Left kidney (tissue), 2 donors: ENCODE data around the gene GAREM1. TPM values are rescaled to one million over a fixed set of nuclear protein-coding genes. Genes with fewer than 3 reads are reported as not detected.
"Not testable (repeated sequence)": the region's sequence is repeated elsewhere in the genome, so short reads cannot be mapped to it uniquely, and the experiment has no call there.

Experiments used
- DNase-seq: peaks from one replicate; pipeline ENCODE4 v3.0.0-alpha.2; 2013
- polyA plus RNA-seq: library from polyadenylated mRNA; unstranded; fragments of 120-200 nt; gene quantifications from one replicate; pipeline ENCODE4 v1.2.1, GENCODE V29; 2013; ENCODE audit not compliant: insufficient read length

The GAREM1 gene
- polyA plus RNA-seq, 1 donor = 39.6 TPM

DNA sequence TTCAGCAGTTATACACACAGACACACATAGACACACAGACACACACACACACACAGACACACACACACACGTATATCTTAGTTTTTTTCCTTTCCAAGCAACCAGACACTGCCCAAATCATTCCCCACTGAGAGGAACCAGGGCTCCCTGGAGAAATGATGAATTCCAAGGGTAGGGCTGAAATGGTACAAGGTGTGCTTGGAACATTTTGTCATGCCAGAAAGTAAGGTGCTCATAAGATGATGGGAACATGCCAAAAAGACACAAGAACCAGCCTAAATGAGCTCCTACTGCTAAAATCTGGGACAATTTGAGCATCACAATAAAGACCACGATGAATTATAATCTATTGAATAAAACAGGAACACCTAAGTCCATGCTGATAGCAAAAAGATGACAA is 177.6 kb downstream of the GAREM1 start:
- no peak for DNase-seq

DNA sequence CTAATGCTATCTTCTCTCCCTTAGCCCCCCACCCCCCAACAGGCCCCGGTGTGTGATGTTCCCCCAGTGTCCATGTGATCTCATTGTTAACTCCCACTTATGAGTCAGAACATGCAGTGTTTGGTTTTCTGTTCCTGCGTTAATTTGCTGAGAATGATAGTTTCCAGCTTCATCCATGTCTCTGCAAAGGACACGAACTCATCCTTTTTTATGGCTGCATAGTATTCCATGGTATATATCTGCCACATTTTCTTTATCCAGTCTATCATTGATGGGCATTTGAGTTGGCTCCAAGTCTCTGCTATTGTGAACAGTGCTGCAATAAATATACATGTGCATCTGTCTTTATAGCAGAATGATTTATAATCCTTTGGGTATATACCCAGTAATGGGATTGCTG is 179.1 kb downstream of the GAREM1 start:
- DNase-seq = not testable (repeated sequence)

DNA sequence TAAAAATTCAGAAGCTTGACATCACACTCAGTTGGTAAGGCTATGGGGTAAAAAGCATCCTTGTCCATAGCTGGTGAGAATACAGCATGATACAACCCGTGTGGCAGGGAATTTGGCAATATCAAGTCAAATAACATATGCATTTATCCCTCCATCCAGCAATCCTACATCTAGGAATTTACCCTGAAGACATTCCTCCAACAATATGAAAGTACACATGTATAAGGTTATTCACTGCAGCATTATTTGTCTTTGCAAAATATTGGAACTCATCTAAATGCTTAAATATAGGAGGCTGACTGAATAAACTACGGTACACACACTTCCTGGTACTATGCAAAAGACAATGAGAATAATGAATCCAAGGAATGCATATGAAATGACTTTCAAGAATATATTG is 179.9 kb downstream of the GAREM1 start:
- no peak for DNase-seq

DNA sequence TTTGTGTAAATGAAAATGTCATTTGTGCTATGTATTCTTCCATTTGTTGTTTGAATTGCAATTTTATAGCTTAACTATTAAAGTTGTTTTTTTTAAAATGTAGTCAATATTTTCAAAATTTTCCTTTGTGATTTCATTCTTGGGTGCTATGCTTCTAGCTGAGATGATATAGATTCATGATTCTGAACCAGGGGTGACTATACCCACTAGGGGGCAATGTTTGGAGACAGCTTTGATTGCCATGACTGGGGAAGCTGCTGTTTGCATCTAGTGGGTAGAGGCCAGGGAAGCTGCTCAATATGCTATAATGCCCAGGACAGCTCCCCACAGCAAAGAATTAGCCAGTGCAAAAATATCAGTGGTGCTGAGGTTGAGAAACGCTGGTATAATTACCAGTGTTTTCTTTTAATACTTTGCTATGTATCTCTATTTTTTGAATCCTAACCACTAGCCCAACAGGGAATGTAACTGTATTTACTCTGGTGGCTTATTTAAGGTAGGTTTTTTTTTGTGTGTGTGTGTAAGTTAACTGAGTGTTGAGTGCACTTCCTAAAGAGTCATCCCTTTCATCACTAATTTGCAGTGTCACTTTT is 181.1 kb downstream of the GAREM1 start:
- no peak for DNase-seq

DNA sequence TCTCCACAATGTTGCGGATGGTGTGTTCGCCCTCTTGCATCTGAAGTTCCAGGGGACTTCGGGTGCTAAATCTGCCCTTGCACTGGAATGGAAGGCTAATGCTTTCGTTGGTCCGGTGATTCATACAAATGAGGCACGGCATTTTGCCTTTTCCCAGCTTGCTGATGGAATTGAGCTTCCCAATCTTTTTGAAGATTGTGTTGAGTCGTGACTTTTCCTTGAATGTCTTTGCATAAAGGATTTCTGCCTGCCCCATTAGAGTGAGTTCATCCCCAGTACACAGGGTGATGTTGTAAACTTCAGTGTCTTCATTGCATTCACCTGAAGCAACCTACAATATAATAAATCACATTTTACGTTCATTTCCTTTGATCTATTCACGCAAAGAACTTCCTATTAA is 182.8 kb downstream of the GAREM1 start:
- no peak for DNase-seq

DNA sequence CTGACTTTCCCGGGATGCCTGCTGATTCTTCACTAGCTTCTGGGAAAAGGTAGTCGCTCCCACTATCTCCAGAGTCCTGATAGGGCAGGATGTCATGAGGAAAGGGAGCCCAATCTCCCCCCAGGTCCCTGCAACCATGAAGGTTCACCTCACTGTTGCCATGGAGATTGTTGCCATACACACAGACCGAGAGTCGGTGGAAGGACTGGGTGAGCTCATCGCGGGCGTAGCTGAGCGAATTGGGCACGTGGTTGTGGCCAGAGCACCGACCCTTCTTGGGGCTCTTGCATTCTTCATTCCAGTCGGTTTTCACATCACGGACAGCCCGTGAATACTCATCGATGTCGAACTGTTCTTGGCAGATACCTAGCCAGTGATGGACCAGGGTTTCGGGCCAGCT is 183.4 kb downstream of the GAREM1 start:
- no peak for DNase-seq

DNA sequence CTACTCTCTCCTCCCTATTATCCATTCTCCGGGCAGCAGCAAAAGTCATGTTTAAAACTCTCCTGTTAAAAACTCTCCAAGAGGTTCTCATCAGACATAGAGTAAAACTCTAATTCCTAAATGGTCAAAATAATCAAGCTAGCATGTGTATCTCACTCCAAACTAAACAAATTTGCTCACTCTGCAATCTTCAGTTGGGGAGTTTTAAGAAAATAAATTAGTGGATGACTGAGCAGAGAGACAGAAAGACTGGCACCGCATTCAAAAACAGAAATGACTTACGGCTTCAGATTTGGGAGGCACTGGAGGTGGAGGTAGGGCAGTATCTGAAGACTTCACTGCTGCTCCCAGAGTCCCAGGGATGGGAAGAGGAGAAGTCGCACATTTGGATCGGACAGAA is 183.9 kb downstream of the GAREM1 start:
- DNase-seq = no peak

DNA sequence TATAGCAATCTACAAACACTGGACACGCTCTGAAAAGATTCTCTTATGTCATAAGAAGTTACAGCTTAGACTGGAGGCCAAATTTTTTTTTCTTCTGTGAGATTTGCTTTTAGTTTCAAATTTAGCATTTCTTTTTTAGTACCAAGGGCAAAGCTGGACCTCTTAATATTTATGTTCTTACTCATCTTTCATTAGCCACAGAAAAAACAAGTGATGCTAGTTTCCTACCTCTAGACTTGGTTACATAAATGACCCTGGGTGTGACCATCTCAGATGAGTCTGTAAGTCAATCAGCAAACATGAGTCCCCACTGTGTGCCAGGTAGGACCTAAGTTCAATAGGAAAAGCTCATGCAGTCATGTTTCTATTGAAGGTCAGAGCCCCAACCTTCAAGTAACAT is 186.4 kb downstream of the GAREM1 start:
- no peak for DNase-seq

DNA sequence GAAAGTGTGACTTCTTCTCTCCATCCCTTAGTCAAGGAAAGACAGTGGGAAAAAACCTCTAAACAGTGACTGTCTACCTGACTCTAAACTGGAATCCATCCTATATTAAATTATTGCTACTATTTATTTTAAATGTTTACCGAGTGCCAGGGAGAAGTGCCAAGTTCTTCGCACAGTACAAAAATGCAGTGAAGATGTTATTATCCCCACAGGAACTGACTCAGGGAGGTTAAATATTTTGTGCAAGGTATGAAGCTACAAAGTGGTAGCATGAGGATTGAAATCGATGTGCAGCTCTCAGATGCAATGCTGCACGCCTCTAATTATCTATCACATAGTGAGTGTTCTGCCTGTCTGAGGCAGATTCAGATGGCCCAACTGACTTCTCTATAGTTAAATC is 189.8 kb downstream of the GAREM1 start:
- DNase-seq = no peak

DNA sequence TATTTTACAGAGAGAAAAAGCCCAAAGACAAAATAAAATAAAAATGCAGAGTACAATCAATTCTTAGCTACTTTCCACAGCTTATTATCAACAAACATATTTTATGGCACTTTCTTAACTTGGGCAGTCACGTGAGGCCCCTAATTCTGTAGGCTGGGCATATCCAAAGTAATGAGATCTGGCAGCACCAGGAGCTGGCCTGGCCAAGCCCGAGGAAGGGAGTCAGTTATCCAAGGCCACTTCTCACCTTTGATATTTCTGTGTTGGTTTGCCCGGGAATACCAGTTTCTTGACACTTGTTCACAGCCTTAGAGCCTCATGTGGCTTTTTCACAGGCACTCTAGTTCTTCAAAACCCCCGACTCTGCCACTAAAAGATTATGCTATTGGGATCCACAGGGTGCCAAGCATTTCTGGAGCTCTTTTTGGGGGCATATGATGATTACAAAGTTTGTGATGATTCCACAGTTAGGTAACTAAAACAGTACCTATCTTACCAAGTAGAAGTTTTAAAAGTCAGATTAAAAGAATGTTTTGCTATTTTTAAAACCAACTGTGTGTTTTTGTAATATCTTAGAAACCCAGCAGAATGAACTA is 190.4 kb downstream of the GAREM1 start:
- DNase-seq = no peak

DNA sequence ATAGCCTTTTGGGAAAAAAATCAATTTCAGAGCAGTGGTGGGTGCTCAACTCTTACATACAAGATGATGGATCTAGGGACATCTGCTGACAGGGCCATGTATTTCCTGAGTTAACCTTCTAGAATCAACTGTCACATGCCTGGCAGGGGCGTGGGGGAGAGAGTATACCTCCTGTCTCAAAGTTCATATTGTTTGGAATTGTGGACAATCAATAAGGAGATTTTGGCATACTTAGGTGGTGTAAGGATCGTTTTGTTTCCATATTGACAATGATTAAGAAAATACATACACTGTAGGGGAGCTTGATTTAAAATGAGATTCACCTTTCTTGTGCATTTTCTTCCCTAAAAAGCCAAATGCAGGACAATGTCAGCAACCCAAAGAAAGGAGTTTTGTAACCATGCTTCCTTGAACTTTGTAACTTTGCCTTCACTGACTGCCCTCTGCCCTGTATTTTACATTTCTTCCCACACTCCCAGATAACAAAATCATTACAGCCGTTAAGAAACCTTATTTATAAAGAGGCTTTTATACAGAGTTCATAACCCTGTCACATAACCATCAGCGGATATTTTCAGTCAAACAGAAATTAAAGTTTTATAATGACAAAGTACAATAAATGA is 192.4 kb downstream of the GAREM1 start:
- DNase-seq = no peak

DNA sequence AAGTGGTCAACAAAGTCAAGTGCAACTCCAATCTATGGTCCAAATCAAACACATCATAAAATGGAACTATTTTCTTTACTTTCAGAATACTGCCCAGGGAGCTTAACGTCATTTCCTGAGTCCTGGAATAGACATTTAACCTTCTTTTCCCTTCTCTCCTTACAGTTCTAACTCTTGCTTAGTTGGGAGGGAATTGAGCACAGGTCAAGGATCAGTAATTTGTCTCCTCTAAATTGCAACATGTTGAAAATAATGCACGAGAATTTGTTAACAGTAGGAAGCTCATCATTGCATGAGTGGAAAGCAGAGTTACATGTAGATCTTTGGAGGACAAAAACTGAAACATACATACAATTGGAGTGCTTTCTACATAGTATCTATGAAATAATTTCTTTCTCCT is 193.1 kb downstream of the GAREM1 start:
- no peak for DNase-seq

DNA sequence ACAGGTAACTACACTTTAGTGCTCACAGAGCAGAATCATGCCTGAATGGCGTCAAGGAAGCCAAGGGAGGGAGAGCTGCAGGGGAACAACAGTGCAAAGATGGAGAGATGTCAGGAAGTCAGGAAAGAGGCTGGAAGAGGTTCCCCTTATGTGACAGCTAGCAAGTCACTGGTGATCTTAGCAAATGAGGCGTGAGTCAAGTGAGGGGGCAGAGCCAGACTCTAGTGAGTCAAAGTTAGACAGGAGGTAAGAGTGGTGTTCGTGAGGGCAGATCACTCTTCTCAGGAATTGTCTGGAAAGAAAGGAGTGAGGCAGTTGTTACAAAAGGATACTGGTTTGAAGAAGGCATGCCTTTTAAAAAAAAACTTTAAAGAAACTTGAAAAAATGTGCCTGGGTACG is 193.8 kb downstream of the GAREM1 start:
- no peak for DNase-seq

DNA sequence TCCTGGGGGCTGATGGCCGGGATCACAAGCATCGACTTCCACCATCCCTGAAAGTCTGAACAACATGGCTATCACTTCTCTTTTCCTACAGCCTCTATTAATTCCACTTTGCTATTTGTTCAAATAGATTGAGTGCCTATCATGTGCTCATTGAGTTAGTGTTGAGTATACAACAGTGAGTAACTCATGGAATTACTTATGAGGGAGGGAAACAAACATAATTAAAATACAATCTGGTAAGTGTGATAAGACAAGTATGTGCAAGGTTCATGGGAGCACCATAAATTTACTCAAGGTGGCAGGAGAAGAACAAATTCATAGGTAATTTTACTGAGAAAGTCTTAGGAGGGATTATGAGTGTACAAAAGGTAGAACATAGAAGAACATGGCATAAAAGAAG is 194.4 kb downstream of the GAREM1 start:
- DNase-seq = no peak

DNA sequence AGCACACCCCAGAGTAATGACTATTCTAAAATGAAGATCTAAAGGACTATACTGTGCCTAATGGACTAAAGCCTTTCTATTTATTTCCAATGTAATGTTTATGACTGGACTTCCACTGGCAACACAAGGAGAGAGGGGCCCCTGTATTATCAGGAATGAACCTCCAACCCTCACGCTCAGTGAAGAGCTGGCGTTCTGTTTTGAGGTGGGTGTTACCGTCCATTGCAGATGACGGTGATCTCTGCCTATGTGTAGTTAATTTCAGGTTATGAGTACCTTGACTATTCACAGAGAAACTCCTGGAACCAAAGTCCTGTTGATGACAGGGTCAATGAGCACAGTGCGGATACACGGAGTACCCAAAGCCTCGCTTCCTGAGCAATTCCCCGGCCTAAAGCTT is 195.5 kb downstream of the GAREM1 start:
- no peak for DNase-seq

DNA sequence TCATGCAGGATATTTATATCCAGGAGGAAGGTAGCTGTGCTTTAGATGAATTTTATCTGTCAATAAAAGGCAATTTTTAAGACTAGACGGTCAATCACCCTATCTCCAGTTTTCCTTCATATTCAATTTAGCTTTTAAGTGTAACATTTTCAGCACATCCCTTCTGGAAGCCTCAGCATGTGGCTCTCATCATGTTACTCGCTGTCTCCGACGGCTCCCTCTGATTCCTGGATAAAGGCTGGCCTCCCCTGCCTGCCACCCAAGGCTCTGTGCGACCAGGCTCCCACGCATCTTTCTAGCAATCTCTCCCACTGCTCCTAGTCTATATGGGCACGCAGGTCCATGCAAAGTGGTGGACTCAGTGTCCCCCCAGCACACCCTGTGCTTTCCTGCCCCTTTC is 196.4 kb downstream of the GAREM1 start:
- no peak for DNase-seq

DNA sequence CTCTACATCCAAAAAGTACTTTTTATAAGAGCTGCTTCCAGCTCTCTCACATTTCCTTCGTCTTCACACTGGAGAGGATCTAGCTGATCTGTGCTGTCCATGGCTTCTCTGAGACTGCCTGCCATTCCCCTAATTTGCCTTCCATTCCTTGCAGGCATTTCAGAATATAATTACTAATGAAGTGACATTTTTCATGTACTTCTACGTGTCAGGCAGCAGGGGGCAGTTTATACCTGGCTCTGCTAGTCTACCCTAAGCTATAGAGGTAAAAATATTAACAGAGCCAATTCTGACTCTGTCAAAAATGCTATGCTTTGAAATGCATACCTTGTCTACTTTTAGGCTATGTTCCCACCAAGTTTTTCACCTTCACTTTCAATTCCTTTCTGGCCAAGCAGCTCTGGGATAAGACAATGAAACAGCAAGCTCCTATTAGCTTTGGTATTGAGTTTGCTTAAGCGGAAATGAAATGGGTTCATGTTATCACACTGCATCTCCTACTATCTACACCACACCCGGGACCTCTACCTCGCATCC is 198.9 kb downstream of the GAREM1 start:
- DNase-seq = peak; percentile 40

DNA sequence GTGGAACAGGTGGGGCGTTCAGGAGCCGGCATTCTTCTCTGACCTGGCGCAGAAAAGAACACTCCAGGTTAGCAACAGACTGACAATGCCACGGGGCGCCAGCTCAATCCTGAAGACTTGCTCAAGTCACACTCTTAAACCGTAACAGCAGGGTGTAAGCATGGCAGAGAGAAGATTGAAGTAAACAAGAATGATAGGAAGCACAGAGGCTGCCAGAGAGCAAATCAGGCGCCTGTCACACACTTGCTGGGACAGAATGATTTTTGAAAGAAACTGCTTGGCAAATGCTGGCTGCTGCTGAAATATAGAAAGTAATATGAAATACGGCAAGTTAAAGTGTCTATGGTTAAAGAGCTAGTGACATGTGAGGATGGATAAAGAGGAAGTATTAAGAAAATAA is 200.3 kb downstream of the GAREM1 start:
- DNase-seq = no peak

DNA sequence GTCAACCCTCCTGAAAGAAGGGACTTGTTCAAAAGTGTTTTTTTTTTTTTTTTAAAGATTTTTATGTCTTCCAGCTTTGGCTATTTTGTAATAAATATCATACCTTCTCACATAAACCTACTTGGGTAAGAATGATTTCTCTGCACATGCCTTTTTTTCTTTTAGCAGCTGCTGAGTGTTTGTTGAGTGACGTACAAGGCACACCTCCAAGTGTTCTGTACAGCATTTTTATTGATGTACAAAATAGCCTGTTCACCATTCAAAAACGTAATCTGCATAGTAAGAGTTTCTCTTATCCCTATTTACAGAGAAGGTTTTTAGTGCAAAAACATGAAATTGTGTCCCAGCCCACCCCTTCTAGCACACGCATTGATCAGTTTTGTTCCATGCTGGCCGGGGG is 203.2 kb downstream of the GAREM1 start:
- DNase-seq = no peak

DNA sequence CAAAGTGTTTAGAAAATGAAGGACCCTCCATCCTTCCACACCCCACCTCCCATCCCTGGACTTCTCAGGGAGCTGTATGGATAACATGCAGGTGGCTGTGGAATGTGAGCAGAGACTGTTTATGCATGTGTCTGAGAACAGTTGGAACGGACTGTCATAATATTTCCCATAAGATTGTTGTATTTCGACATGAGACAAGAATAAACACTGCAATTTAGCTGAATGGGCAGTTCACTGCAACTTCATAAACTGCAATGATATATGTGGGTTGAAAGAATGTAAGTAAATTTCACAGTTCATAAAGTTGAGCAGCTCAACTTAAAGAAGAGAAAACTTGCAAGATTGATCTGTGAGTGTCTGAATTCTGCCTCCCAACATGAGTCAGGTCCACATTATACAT is 206.3 kb downstream of the GAREM1 start:
- DNase-seq = no peak

DNA sequence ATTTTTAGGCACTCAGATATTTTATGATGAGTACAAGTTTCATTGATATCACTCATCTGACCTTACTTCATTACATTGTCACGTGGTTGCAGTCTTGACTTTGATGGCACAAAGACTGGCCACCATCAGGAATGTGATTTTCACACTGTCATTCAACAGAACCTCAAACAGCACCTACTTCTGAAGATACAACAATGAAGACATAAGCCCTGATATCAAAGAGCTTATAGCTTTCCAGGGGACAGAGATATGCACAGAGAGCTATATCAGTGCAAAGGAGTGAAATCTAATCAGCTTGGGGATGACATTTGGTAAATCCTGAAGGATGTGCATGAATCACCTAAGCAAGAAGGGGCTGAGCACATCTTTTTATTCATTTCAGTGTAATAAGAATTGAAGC is 208.6 kb downstream of the GAREM1 start:
- no peak for DNase-seq

DNA sequence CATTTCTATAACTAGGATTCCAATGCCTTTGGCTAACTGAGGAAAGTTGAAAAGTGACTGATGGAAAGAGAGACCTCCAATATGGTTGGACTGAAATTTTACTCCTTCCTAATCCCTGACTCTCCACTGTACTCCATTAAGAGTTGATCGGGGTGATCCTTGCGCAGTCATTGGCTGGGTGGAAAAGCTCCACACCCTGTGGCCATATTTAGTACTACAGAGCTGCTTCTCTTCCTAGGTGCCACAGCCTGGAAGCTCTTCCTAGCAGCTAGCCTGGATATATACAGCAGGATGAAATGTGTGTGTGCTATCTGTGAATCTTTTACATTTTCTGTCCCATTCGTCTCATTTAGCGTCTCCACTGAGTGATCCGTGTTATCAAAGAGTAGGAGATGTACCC is 209.7 kb downstream of the GAREM1 start:
- no peak for DNase-seq

DNA sequence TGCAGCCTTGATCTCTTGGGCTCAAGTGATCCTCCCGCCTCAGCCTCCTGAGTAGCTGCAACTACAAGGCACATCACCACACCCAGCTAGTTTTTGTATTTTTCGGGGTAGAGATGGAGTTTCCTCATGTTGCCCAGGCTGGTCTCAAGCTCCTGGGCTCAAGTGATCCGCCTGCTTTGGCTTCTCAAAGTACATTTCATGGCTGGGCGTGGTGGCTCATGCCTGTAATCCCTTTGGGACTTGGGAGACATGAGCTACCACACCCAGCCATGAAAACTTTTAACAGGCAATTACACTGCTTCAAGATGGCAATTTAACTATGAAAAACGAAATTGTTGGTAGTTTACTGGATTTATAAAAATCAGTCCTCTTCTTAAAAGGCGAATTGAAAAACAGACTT is 211.1 kb downstream of the GAREM1 start:
- no peak for DNase-seq
